ENCODE measurements around the gene SIRPD. TPM values are rescaled to one million over a fixed set of nuclear protein-coding genes. Genes with fewer than 3 reads are reported as not detected.

The SIRPD gene
- total and polyA plus RNA-seq, 8 donors = 0.08 to 1.6 (median 0.79) TPM; not detected in 5

- Histone ChIP-seq H3K27me3 (no peaks in the 10 kb centered on the region), H3K9me3 (no peaks in the 10 kb centered on the region), H3K27ac (peak overlapping the region in 1 of 2 donors; percentile 95), H3K4me1 (peaks cover 0 to 44% of the 10 kb centered on the region in 2 donors), H3K36me3 (no peaks in the 10 kb centered on the region), H3K4me3 (no peak overlapping the region)
- DNase-seq (no peak), ATAC-seq (no peak)
- intact Hi-C loops (cut with DNase I) = no loop called here
- no peak for TF ChIP-seq CTCF (IDR thresholded peaks at IDR 0.05)
Measured at GRCh38 chr20:1538655-1539054, 18.9 kb downstream of the SIRPD start.

GRCh38 chr20:1537731-1538058 lies 19.8 kb downstream of the SIRPD start:
- no peaks in the 10 kb centered on the region for H3K27me3 ChIP-seq
- TF ChIP-seq CTCF (IDR thresholded peaks at IDR 0.05) = no peak
- peaks cover 0 to 44% of the 10 kb centered on the region in 2 donors for H3K4me1 ChIP-seq
- DNase-seq (peak in 3 of 4 donors; percentile 10 to 81 (median 71)), ATAC-seq (peak; percentile 76)
- H3K36me3 ChIP-seq = no peaks in the 10 kb centered on the region
- peak overlapping the region; percentile 56 to 95 for H3K27ac ChIP-seq
- no peaks in the 10 kb centered on the region for H3K9me3 ChIP-seq
- intact Hi-C loops (cut with DNase I) = no loop called here
- no peak overlapping the region for H3K4me3 ChIP-seq

GRCh38 chr20:1536893-1537730 lies 20.4 kb downstream of the SIRPD start:
- H3K9me3 ChIP-seq = no peaks in the 10 kb centered on the region
- no peak for TF ChIP-seq CTCF (IDR thresholded peaks at IDR 0.05)
- no peaks in the 10 kb centered on the region for H3K36me3 ChIP-seq
- no peaks in the 10 kb centered on the region for H3K27me3 ChIP-seq
- H3K27ac ChIP-seq = peak overlapping the region; percentile 56 to 95
- no peak overlapping the region for H3K4me3 ChIP-seq
- intact Hi-C loops (cut with DNase I) = no loop called here
- ATAC-seq = peak; percentile 60
- peaks cover 0 to 44% of the 10 kb centered on the region in 2 donors for H3K4me1 ChIP-seq
- peak in 1 of 4 donors; percentile 63 for DNase-seq

- peak in 2 of 4 donors; percentile 6 to 51 for DNase-seq
- Histone ChIP-seq H3K4me1 (peaks cover 0 to 44% of the 10 kb centered on the region in 2 donors), H3K4me3 (no peak overlapping the region), H3K27me3 (no peaks in the 10 kb centered on the region), H3K27ac (peak overlapping the region in 1 of 2 donors; percentile 95), H3K9me3 (no peaks in the 10 kb centered on the region), H3K36me3 (no peaks in the 10 kb centered on the region)
- no peak for TF ChIP-seq CTCF (IDR thresholded peaks at IDR 0.05)
- peak; percentile 66 for ATAC-seq
- intact Hi-C loops (cut with DNase I) = no loop called here
Measured at GRCh38 chr20:1535420-1536175, 21.9 kb downstream of the SIRPD start.

GRCh38 chr20:1534526-1534925 lies 23.0 kb downstream of the SIRPD start:
- intact Hi-C loops (cut with DNase I) = no loop called here
- no peaks in the 10 kb centered on the region for H3K9me3 ChIP-seq
- peak overlapping the region in 1 of 2 donors; percentile 95 for H3K27ac ChIP-seq
- TF ChIP-seq CTCF (IDR thresholded peaks at IDR 0.05) = no peak
- H3K4me1 ChIP-seq = peaks cover 0 to 44% of the 10 kb centered on the region in 2 donors
- H3K4me3 ChIP-seq = no peak overlapping the region
- ATAC-seq (no peak), DNase-seq (no peak)
- no peaks in the 10 kb centered on the region for H3K36me3 ChIP-seq
- no peaks in the 10 kb centered on the region for H3K27me3 ChIP-seq
